Trophoblast cell (in vitro differentiated cells and primary cell): ENCODE data around the gene TMEM272.

Experiments
- DNase-seq, 2 donors: peaks; one replicate each; pipeline ENCODE4 v3.0.0-alpha.2; 2016
- H2AFZ ChIP-seq: 2 replicates; pipeline ENCODE4 v1.6.1; 2013; ENCODE audit warnings: low read length, moderate library complexity, mild to moderate bottlenecking; ENCODE audit not compliant: insufficient read depth, poor library complexity
- H2AK5ac ChIP-seq: 2 replicates; pipeline ENCODE4 v1.6.1; 2013; ENCODE audit warnings: mild to moderate bottlenecking, low read length
- H2BK120ac ChIP-seq: 2 replicates; pipeline ENCODE4 v1.6.1; 2013; ENCODE audit warnings: low read length, mild to moderate bottlenecking, moderate library complexity; ENCODE audit not compliant: insufficient read depth, poor library complexity
- H2BK12ac ChIP-seq: 2 replicates; pipeline ENCODE4 v1.6.1; 2013; ENCODE audit warnings: mild to moderate bottlenecking, low read length, moderate library complexity
- H2BK5ac ChIP-seq: 2 replicates; pipeline ENCODE4 v1.6.1; 2013; ENCODE audit warnings: low read length, low read depth, moderate library complexity, mild to moderate bottlenecking; ENCODE audit not compliant: poor library complexity
- H3K14ac ChIP-seq: 2 replicates; pipeline ENCODE4 v1.6.1; 2013; ENCODE audit warnings: mild to moderate bottlenecking, low read length
- H3K18ac ChIP-seq: 2 replicates; pipeline ENCODE4 v1.6.1; 2013; ENCODE audit warnings: mild to moderate bottlenecking, low read length
- H3K23ac ChIP-seq: 2 replicates; pipeline ENCODE4 v1.6.1; 2013; ENCODE audit warnings: low read length
- H3K27ac ChIP-seq: 2 replicates; pipeline ENCODE4 v1.5.1; 2013; ENCODE audit warnings: low read depth, mild to moderate bottlenecking, inconsistent platforms, low read length, moderate library complexity
- H3K27me3 ChIP-seq: 2 replicates; pipeline ENCODE4 v1.6.1; 2013; ENCODE audit warnings: inconsistent platforms, mild to moderate bottlenecking, low read length, moderate library complexity; ENCODE audit not compliant: insufficient read depth
- H3K36me3 ChIP-seq, 2 experiments: 1 replicate in 1 of 2; 2 replicates in 1 of 2; pipeline ENCODE4 v1.6.1; 2013; ENCODE audit warnings: low read length in 2 of 2, mild to moderate bottlenecking in 2 of 2, moderate library complexity in 1 of 2; ENCODE audit not compliant: insufficient read depth in 2 of 2, control insufficient read depth in 1 of 2
- H3K4ac ChIP-seq: 2 replicates; pipeline ENCODE4 v1.6.1; 2013; ENCODE audit warnings: low read depth, mild to moderate bottlenecking, low read length, moderate library complexity
- H3K4me1 ChIP-seq, 2 experiments: 1 replicate in 1 of 2; 2 replicates in 1 of 2; pipeline ENCODE4 v1.6.1; 2013; ENCODE audit warnings: low read length in 2 of 2, mild to moderate bottlenecking in 2 of 2, moderate library complexity in 1 of 2; ENCODE audit not compliant: insufficient read depth in 2 of 2, control insufficient read depth in 1 of 2
- H3K4me2 ChIP-seq: 2 replicates; pipeline ENCODE4 v1.6.1; 2013; ENCODE audit warnings: inconsistent platforms, mild to moderate bottlenecking, low read length, moderate library complexity
- H3K4me3 ChIP-seq: 2 replicates; pipeline ENCODE4 v1.5.1; 2013; ENCODE audit warnings: mild to moderate bottlenecking, low read depth, low read length, inconsistent platforms
- H3K79me1 ChIP-seq: one replicate; pipeline ENCODE4 v1.6.1; 2013; ENCODE audit warnings: low read length
- H3K79me2 ChIP-seq: 2 replicates; pipeline ENCODE4 v1.6.1; 2013; ENCODE audit warnings: low read length, mild to moderate bottlenecking; ENCODE audit not compliant: control insufficient read depth, insufficient read depth, poor library complexity
- H3K9ac ChIP-seq: 2 replicates; pipeline ENCODE4 v1.6.1; 2013; ENCODE audit warnings: mild to moderate bottlenecking, low read length
- H3K9me3 ChIP-seq: 2 replicates; pipeline ENCODE4 v1.6.1; 2013; ENCODE audit warnings: low read depth, mild to moderate bottlenecking, control low read depth, inconsistent platforms, low read length; ENCODE audit not compliant: insufficient read depth
- H4K12ac ChIP-seq: 2 replicates; pipeline ENCODE4 v1.6.1; 2013; ENCODE audit warnings: low read depth, mild to moderate bottlenecking, low read length, moderate library complexity
- H4K8ac ChIP-seq: 2 replicates; pipeline ENCODE4 v1.6.1; 2013; ENCODE audit warnings: low read depth, mild to moderate bottlenecking, low read length, moderate library complexity
- H4K91ac ChIP-seq: one replicate; pipeline ENCODE4 v1.6.1; 2013; ENCODE audit warnings: low read depth, mild to moderate bottlenecking, low read length, moderate library complexity
- WGBS: extraction: QIAGEN DNeasy Blood & Tissue Kit; methylation state at CpG from one replicate; pipeline ENCODE4 v1.1.7; 2013; ENCODE audit warnings: missing lambda C conversion rate; ENCODE audit not compliant: insufficient read length, insufficient coverage; ENCODE audit errors: extremely low coverage; 5-methylcytosine and 5-hydroxymethylcytosine counted together

Gene TMEM272

GRCh38 chr13:51778392-51778791 lies 66.6 kb downstream of the TMEM272 start:
- no peak overlapping the region for H2AK5ac ChIP-seq
- H2AFZ ChIP-seq = no peak overlapping the region
- no peak overlapping the region for H3K4me2 ChIP-seq
- H3K4ac ChIP-seq = no peak overlapping the region
- no peak overlapping the region for H3K27ac ChIP-seq
- no peak overlapping the region for H4K12ac ChIP-seq
- H3K79me1 ChIP-seq = no peaks in the 10 kb centered on the region
- no peak overlapping the region for H3K18ac ChIP-seq
- no peak overlapping the region for H3K4me3 ChIP-seq
- no CpG with 5 or more reads among the region's 11 CpGs for WGBS
- H2BK120ac ChIP-seq = no peak overlapping the region
- H2BK12ac ChIP-seq = no peak overlapping the region
- no peaks in the 10 kb centered on the region for H3K79me2 ChIP-seq
- H4K8ac ChIP-seq = no peak overlapping the region
- H3K14ac ChIP-seq = no peak overlapping the region
- H3K27me3 ChIP-seq = no peaks in the 10 kb centered on the region
- no peak overlapping the region for H2BK5ac ChIP-seq
- H4K91ac ChIP-seq = no peak overlapping the region
- no peak overlapping the region for H3K23ac ChIP-seq
- no peaks in the 10 kb centered on the region for H3K36me3 ChIP-seq
- H3K9me3 ChIP-seq = no peaks in the 10 kb centered on the region
- no peak overlapping the region for H3K9ac ChIP-seq
- H3K4me1 ChIP-seq = no peaks in the 10 kb centered on the region
- DNase-seq = no peak

GRCh38 chr13:51777921-51778320 lies 67.1 kb downstream of the TMEM272 start:
- H3K4me1 ChIP-seq = no peaks in the 10 kb centered on the region
- WGBS = no CpG with 5 or more reads among the region's 9 CpGs
- H3K27ac ChIP-seq = no peak overlapping the region
- no peak overlapping the region for H4K8ac ChIP-seq
- H2AFZ ChIP-seq = no peak overlapping the region
- no peak overlapping the region for H3K18ac ChIP-seq
- no peaks in the 10 kb centered on the region for H3K27me3 ChIP-seq
- H3K4ac ChIP-seq = no peak overlapping the region
- no peak overlapping the region for H3K4me2 ChIP-seq
- H2BK5ac ChIP-seq = no peak overlapping the region
- no peak overlapping the region for H3K14ac ChIP-seq
- H3K79me1 ChIP-seq = no peaks in the 10 kb centered on the region
- H2BK12ac ChIP-seq = no peak overlapping the region
- H3K4me3 ChIP-seq = no peak overlapping the region
- H3K36me3 ChIP-seq = no peaks in the 10 kb centered on the region
- no peak overlapping the region for H4K91ac ChIP-seq
- no peak overlapping the region for H4K12ac ChIP-seq
- H2BK120ac ChIP-seq = no peak overlapping the region
- no peak overlapping the region for H2AK5ac ChIP-seq
- no peaks in the 10 kb centered on the region for H3K9me3 ChIP-seq
- DNase-seq = no peak
- no peak overlapping the region for H3K9ac ChIP-seq
- no peaks in the 10 kb centered on the region for H3K79me2 ChIP-seq
- no peak overlapping the region for H3K23ac ChIP-seq

- Histone ChIP-seq H3K27me3 (no peaks in the 10 kb centered on the region), H3K14ac (no peak overlapping the region), H2AFZ (no peak overlapping the region), H3K18ac (no peak overlapping the region), H2BK120ac (no peak overlapping the region), H4K91ac (no peak overlapping the region), H4K12ac (no peak overlapping the region), H3K9ac (no peak overlapping the region), H3K4me2 (no peak overlapping the region), H3K23ac (no peak overlapping the region), H4K8ac (no peak overlapping the region), H3K79me2 (no peaks in the 10 kb centered on the region), H2BK12ac (no peak overlapping the region), H2BK5ac (no peak overlapping the region), H3K4me3 (no peak overlapping the region), H3K27ac (no peak overlapping the region), H3K9me3 (no peaks in the 10 kb centered on the region), H3K4me1 (no peaks in the 10 kb centered on the region), H3K36me3 (no peaks in the 10 kb centered on the region), H2AK5ac (no peak overlapping the region), H3K4ac (no peak overlapping the region), H3K79me1 (no peaks in the 10 kb centered on the region)
- no CpG with 5 or more reads among the region's 7 CpGs for WGBS
- no peak for DNase-seq
Observed at GRCh38 chr13:51776179-51776578, 68.8 kb downstream of the TMEM272 start.

- WGBS = no CpG with 5 or more reads among the region's 11 CpGs
- no peak overlapping the region for H3K4ac ChIP-seq
- DNase-seq = no peak
Observed at GRCh38 chr13:51773515-51773914, 71.5 kb downstream of the TMEM272 start.

More at GRCh38 chr13:51773515-51773914, 71.5 kb downstream of the TMEM272 start:
- Histone ChIP-seq H4K12ac (no peak overlapping the region), H3K79me2 (no peaks in the 10 kb centered on the region), H2BK5ac (no peak overlapping the region), H3K18ac (no peak overlapping the region), H3K9ac (no peak overlapping the region), H2BK120ac (no peak overlapping the region), H3K27ac (no peak overlapping the region), H4K8ac (no peak overlapping the region), H3K4me2 (no peak overlapping the region), H3K14ac (no peak overlapping the region), H3K27me3 (no peaks in the 10 kb centered on the region), H2AK5ac (no peak overlapping the region), H4K91ac (no peak overlapping the region), H3K9me3 (no peaks in the 10 kb centered on the region), H2BK12ac (no peak overlapping the region), H3K23ac (no peak overlapping the region), H3K79me1 (no peaks in the 10 kb centered on the region), H3K4me1 (no peaks in the 10 kb centered on the region), H2AFZ (no peak overlapping the region), H3K4me3 (no peak overlapping the region), H3K36me3 (peaks cover 0 to 2% of the 10 kb centered on the region in 2 experiments)
